ENCODE data around the gene CSF2RB. TPM values are rescaled to one million over a fixed set of nuclear protein-coding genes. Genes with fewer than 3 reads are reported as not detected.

Gene CSF2RB
- total RNA-seq, 1 experiment from 2014 or later = 0.07 TPM

DNA sequence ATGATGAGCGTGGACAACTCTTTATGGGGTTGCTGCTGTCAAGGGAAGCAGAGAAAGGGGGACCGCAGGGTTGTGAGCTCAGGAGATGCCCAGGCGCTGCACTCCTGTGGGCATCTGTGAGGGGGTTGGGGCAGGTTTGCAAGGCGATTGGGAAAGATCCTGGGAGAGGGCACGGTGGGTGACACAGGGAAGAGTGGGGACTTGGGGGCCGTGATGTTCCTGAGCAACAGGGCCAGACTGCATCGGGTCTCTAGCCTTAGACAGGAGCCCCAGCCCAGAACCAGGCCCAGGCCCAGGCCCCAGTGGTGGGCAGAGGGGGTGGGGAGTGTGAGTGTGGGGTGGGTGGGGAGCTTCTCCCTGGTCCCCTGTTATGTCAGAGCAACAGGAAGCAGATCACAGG is 38.3 kb downstream of the CSF2RB start:
- POLR2A ChIA-PET = no interaction called here
- peaks cover 7% of the 10 kb centered on the region for H3K9me3 Mint-ChIP-seq

GRCh38 chr22:36953239-36954080 is 40.0 kb downstream of the CSF2RB start:
- ChIA-PET POLR2A (no interaction called here), CTCF (interaction anchor here (1.0 kb wide), 1 partner anchor 24 kb away, joined by 3 read pairs; no protein-coding TSS in a partner anchor)
- Mint-ChIP-seq H3K27ac (no peak overlapping the region), H3K4me1 (no peaks in the 10 kb centered on the region), H3K4me3 (no peak overlapping the region), H3K36me3 (peaks cover 8% of the 10 kb centered on the region; the same call in 1 of the 2 replicates), H3K9me3 (peaks cover 20% of the 10 kb centered on the region), H3K27me3 (ENCODE audit: low read depth) (peaks cover 7% of the 10 kb centered on the region)
- ATAC-seq (no peak), DNase-seq (ENCODE audit: low spot score) (no peak)
- TF ChIP-seq ATF1 (CRISPR knock-in tag; IDR thresholded peaks at IDR 0.05) (no peak), TEAD1 (CRISPR knock-in tag; IDR thresholded peaks at IDR 0.05) (no peak), CBFB (CRISPR knock-in tag; IDR thresholded peaks at IDR 0.05; ENCODE audit: low read depth) (no peak), JUN (CRISPR knock-in tag; IDR thresholded peaks at IDR 0.05) (no peak), ZNF263 (CRISPR knock-in tag; IDR thresholded peaks at IDR 0.05; ENCODE audit: low read depth) (no peak), NFATC4 (CRISPR knock-in tag; IDR thresholded peaks at IDR 0.05) (no peak)
- TF ChIP-seq, protein P1, sequence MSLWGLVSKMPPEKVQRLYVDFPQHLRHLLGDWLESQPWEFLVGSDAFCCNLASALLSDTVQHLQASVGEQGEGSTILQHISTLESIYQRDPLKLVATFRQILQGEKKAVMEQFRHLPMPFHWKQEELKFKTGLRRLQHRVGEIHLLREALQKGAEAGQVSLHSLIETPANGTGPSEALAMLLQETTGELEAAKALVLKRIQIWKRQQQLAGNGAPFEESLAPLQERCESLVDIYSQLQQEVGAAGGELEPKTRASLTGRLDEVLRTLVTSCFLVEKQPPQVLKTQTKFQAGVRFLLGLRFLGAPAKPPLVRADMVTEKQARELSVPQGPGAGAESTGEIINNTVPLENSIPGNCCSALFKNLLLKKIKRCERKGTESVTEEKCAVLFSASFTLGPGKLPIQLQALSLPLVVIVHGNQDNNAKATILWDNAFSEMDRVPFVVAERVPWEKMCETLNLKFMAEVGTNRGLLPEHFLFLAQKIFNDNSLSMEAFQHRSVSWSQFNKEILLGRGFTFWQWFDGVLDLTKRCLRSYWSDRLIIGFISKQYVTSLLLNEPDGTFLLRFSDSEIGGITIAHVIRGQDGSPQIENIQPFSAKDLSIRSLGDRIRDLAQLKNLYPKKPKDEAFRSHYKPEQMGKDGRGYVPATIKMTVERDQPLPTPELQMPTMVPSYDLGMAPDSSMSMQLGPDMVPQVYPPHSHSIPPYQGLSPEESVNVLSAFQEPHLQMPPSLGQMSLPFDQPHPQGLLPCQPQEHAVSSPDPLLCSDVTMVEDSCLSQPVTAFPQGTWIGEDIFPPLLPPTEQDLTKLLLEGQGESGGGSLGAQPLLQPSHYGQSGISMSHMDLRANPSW (CRISPR knock-in tag; conservative IDR thresholded peaks at IDR 0.05; ENCODE audit: low read depth) = no peak
- TF ChIP-seq, protein P2, sequence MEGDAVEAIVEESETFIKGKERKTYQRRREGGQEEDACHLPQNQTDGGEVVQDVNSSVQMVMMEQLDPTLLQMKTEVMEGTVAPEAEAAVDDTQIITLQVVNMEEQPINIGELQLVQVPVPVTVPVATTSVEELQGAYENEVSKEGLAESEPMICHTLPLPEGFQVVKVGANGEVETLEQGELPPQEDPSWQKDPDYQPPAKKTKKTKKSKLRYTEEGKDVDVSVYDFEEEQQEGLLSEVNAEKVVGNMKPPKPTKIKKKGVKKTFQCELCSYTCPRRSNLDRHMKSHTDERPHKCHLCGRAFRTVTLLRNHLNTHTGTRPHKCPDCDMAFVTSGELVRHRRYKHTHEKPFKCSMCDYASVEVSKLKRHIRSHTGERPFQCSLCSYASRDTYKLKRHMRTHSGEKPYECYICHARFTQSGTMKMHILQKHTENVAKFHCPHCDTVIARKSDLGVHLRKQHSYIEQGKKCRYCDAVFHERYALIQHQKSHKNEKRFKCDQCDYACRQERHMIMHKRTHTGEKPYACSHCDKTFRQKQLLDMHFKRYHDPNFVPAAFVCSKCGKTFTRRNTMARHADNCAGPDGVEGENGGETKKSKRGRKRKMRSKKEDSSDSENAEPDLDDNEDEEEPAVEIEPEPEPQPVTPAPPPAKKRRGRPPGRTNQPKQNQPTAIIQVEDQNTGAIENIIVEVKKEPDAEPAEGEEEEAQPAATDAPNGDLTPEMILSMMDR (IDR thresholded peaks at IDR 0.05) = no peak

More for the DNA sequence above, 38.3 kb downstream of the CSF2RB start:
- Mint-ChIP-seq H3K27me3 (ENCODE audit: low read depth) (peaks cover 4% of the 10 kb centered on the region; the same call in 1 of the 2 replicates), H3K4me1 (no peaks in the 10 kb centered on the region), H3K27ac (no peak overlapping the region; the same call in 1 of the 2 replicates), H3K4me3 (no peak overlapping the region), H3K36me3 (peaks cover 2% of the 10 kb centered on the region; the same call in 1 of the 2 replicates)
- ATAC-seq (no peak), DNase-seq (ENCODE audit: low spot score) (no peak)
- CTCF ChIA-PET = interaction anchor here (1.3 kb wide), 1 partner anchor 26 kb away, joined by 4 read pairs; no protein-coding TSS in a partner anchor
- no peak for TF ChIP-seq GTF2I (CRISPR knock-in tag; conservative IDR thresholded peaks at IDR 0.05)
- no peak for TF ChIP-seq FOXP1 (CRISPR knock-in tag; IDR thresholded peaks at IDR 0.05; ENCODE audit: borderline replicate concordance)
- no peak for TF ChIP-seq NFE2L1 (CRISPR knock-in tag; IDR thresholded peaks at IDR 0.05)
- TF ChIP-seq, protein P3, sequence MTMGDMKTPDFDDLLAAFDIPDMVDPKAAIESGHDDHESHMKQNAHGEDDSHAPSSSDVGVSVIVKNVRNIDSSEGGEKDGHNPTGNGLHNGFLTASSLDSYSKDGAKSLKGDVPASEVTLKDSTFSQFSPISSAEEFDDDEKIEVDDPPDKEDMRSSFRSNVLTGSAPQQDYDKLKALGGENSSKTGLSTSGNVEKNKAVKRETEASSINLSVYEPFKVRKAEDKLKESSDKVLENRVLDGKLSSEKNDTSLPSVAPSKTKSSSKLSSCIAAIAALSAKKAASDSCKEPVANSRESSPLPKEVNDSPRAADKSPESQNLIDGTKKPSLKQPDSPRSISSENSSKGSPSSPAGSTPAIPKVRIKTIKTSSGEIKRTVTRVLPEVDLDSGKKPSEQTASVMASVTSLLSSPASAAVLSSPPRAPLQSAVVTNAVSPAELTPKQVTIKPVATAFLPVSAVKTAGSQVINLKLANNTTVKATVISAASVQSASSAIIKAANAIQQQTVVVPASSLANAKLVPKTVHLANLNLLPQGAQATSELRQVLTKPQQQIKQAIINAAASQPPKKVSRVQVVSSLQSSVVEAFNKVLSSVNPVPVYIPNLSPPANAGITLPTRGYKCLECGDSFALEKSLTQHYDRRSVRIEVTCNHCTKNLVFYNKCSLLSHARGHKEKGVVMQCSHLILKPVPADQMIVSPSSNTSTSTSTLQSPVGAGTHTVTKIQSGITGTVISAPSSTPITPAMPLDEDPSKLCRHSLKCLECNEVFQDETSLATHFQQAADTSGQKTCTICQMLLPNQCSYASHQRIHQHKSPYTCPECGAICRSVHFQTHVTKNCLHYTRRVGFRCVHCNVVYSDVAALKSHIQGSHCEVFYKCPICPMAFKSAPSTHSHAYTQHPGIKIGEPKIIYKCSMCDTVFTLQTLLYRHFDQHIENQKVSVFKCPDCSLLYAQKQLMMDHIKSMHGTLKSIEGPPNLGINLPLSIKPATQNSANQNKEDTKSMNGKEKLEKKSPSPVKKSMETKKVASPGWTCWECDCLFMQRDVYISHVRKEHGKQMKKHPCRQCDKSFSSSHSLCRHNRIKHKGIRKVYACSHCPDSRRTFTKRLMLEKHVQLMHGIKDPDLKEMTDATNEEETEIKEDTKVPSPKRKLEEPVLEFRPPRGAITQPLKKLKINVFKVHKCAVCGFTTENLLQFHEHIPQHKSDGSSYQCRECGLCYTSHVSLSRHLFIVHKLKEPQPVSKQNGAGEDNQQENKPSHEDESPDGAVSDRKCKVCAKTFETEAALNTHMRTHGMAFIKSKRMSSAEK (CRISPR knock-in tag; IDR thresholded peaks at IDR 0.05; ENCODE audit: borderline replicate concordance) = no peak
- no peak for TF ChIP-seq MXD4 (CRISPR knock-in tag; IDR thresholded peaks at IDR 0.05; ENCODE audit: borderline replicate concordance)
- TF ChIP-seq, protein P4, sequence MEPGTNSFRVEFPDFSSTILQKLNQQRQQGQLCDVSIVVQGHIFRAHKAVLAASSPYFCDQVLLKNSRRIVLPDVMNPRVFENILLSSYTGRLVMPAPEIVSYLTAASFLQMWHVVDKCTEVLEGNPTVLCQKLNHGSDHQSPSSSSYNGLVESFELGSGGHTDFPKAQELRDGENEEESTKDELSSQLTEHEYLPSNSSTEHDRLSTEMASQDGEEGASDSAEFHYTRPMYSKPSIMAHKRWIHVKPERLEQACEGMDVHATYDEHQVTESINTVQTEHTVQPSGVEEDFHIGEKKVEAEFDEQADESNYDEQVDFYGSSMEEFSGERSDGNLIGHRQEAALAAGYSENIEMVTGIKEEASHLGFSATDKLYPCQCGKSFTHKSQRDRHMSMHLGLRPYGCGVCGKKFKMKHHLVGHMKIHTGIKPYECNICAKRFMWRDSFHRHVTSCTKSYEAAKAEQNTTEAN (CRISPR knock-in tag; IDR thresholded peaks at IDR 0.05) = no peak
- TF ChIP-seq, protein P5, sequence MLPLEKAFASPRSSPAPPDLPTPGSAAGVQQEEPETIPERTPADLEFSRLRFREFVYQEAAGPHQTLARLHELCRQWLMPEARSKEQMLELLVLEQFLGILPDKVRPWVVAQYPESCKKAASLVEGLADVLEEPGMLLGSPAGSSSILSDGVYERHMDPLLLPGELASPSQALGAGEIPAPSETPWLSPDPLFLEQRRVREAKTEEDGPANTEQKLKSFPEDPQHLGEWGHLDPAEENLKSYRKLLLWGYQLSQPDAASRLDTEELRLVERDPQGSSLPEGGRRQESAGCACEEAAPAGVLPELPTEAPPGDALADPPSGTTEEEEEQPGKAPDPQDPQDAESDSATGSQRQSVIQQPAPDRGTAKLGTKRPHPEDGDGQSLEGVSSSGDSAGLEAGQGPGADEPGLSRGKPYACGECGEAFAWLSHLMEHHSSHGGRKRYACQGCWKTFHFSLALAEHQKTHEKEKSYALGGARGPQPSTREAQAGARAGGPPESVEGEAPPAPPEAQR (CRISPR knock-in tag; IDR thresholded peaks at IDR 0.05) = no peak
- TF ChIP-seq, protein P6, sequence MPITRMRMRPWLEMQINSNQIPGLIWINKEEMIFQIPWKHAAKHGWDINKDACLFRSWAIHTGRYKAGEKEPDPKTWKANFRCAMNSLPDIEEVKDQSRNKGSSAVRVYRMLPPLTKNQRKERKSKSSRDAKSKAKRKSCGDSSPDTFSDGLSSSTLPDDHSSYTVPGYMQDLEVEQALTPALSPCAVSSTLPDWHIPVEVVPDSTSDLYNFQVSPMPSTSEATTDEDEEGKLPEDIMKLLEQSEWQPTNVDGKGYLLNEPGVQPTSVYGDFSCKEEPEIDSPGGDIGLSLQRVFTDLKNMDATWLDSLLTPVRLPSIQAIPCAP (CRISPR knock-in tag; IDR thresholded peaks at IDR 0.05) = no peak
- no peak for TF ChIP-seq ELF4 (CRISPR knock-in tag; IDR thresholded peaks at IDR 0.05; ENCODE audit: low read depth)
- TF ChIP-seq ZNF423 (CRISPR knock-in tag; IDR thresholded peaks at IDR 0.05) = no peak
- TF ChIP-seq ZNF121 (CRISPR knock-in tag; IDR thresholded peaks at IDR 0.05) = no peak
- no peak for TF ChIP-seq FOXK1 (CRISPR knock-in tag; IDR thresholded peaks at IDR 0.05)
